KG1 (cell line): ENCODE data around the gene ZNF486.
"Not testable (repeated sequence)": the region's sequence is repeated elsewhere in the genome, so short reads cannot be mapped to it uniquely, and the experiment has no call there.

ENCODE experiments used
- DNase-seq: peaks from one replicate; lab custom pipeline; 2025; lab: John Stamatoyannopoulos, UW

ZNF486 gene

DNA sequence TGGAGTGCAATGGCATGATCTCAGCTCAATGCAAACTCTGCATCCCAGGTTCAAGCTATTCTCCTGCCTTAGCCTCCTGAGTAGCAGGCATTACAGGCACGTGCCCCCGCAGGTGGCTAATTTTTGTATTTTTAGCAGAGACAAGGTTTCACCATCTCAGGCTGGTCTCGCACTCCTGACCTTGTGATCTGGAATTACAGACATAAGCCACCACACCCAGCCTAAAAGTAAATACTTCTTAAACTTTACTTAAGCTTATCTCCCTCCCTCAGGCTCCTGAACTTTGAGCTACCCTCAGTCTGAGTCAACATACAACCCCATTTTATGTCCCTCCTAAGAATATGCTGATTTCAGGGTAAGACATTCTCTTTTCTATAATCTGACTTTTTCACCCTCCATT is 66.1 kb downstream of the ZNF486 start:
- DNase-seq = no peak

GRCh38 chr19:20235156-20235555 is 68.1 kb downstream of the ZNF486 start:
- no peak for DNase-seq

DNA sequence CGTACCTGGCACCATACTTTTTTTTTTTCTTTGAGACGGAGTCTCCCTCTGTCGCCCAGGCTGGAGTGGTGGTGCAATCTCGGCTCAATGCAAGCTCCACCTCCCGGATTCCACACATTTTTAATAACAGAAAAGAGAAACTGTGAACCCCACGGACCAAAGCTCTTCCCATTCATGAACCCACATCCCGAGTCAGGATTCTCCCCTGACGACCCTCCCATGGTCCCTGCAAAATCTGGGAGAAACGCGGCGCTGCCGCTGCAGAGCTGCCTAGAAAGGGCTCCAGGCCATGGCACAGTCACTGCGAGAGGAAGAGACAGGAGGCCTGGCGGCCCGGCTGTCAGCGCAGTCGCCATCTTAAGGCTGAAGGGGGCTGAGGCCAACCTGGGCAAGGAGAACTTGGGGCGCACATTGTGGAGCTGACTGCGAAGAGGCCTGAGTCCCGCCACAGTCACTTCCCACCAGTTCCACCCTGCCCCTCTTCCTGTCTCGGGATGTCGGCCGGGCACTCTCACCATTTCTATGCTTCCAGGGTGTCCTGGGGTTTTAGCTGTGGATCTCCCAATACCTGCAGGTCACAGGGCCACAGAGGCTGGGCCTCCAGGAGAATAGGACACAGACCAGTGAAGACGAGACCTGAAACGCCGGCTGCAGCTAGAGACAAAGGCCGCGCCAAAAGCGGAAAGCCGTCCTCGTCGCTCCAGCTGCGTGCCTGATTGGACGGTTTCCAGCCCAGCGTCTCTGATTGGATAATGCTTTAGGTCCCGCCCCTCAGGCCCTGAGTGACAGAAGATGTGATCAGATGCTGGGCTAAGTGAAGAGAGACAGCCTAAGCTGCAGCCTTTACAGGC is 71.0 kb downstream of the ZNF486 start:
- DNase-seq = peak; percentile 94

DNA sequence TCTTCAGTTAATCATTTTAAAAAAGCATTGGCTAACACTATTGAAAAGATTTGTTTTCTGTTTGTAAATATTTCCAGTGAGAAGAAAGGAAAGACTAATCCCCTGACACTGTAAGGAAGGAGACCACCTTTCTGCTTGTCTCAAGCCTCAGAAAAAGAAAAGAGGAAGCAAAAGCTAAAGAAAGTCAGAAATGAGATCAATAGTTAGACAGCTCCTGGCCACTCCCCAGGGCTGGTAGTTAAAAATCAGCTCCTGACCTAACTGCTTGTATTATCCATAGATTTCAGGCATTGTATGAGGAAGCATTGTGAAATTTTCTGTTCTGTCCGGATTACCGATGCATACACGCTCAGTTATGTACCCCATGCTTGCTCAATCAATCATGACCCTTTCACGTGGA is 76.6 kb downstream of the ZNF486 start:
- DNase-seq = no peak

DNA sequence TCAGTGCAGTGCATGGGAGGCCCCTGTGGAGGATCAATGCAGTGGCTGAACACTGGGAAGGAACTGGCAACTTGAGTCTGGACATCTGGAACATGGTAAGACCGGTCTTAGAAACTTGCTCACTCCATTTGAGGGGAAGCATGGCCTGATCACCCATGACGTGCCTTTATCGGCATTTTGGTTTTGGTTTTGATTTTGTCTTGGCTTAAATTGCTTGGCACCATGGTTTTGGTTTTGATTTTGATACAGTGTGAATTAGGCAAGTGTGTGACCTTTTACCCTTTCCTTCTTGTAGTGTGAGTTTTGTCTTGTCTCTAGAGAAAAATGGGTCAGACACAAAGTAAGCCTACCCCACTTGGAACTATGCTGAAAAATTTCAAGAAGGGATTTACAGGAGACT is 77.3 kb downstream of the ZNF486 start:
- DNase-seq = no peak

DNA sequence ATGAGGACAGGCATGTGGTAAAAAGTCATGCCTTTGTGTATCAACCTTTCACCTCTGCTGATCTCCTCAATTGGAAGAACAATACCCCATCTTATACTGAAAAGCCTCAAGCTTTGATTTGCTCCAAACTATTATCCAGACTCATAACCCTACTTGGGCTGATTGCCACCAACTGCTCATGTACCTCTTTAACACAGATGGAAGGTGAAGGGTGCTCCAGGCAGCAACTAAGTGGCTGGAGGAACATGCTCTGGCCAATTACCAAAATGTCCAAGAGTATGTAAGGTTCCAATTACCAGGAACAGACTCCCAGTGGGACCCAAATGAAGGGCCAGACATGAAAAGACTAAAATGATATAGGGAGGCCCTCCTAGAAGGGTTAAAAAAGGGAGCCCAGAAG is 78.3 kb downstream of the ZNF486 start:
- no peak for DNase-seq

DNA sequence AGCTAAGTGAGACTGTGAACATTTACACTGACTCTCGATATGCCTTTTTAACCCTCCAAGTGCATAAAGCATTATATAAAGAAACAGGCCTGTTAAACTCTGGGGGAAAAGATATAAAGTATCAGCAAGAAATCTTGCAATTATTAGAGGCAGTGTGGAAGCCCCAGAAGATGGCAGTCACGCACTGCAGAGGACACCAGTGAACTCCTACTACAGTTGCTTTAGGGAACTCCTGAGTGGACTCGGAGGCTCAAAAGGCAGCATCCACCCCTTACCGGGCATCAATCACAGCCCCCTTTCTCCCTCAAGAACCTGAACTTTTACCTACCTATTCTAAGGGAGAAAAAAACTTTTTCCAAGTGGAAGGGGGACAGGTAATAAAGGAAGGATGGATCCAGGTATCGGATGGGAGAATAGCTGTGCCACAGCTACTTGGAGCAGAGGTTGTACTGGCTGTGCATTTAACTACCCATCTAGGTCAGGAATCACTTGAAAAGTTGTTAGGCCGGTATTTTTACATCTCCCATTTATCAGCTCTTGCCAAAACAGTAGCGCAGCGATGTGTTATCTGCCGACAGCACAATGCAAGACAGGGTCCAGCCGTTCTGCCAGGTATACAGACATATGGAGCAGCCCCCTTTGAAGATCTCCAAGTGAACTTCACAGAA is 80.1 kb downstream of the ZNF486 start:
- DNase-seq = peak; percentile 26

GRCh38 chr19:20248258-20248657 is 81.2 kb downstream of the ZNF486 start:
- DNase-seq = not testable (repeated sequence)
